ENCODE data around the gene COL6A3.

GRCh38 chr2:237333748-237334147 lies 80.2 kb downstream of the COL6A3 start:
- TF ChIP-seq CTCF (IDR thresholded peaks at IDR 0.05) = no peak
- no peak for TF ChIP-seq POLR2A (IDR thresholded peaks at IDR 0.05)
- TF ChIP-seq POLR2AphosphoS5 (IDR thresholded peaks at IDR 0.05) = no peak
